SK-N-SH treated with all-trans-retinoic acid at 6 μM for 48 hours (cell line): Measurements from ENCODE around the gene RRP12.

Experiments used
- CSDC2 ChIP-seq: fragments of 250-450 bp; sonication (Bioruptor Pico); IDR thresholded peaks from 2 replicates; pipeline ENCODE4 v1.5.0; 2020; ENCODE audit warnings: mild to moderate bottlenecking, moderate library complexity
- ESRRG ChIP-seq: fragments of 250-450 bp; sonication (Bioruptor Pico); IDR thresholded peaks from 2 replicates; pipeline ENCODE4 v1.6.1; 2021; ENCODE audit warnings: mild to moderate bottlenecking
- GLIS3 ChIP-seq: fragments of 250-450 bp; sonication (Bioruptor Pico); IDR thresholded peaks from 2 replicates; pipeline ENCODE4 v1.5.0; 2020; ENCODE audit warnings: mild to moderate bottlenecking, moderate library complexity
- ISL1 ChIP-seq: fragments of 250-450 bp; sonication (Bioruptor Pico); IDR thresholded peaks from 2 replicates; pipeline ENCODE4 v2.1.2; 2022; ENCODE audit warnings: mild to moderate bottlenecking, moderate library complexity
- TOX ChIP-seq: fragments of 250-450 bp; sonication (Bioruptor Pico); IDR thresholded peaks from 2 replicates; pipeline ENCODE4 v1.8.0; 2021; ENCODE audit warnings: mild to moderate bottlenecking, moderate library complexity, borderline replicate concordance
- ZFP3 ChIP-seq: fragments of 250-450 bp; sonication (Bioruptor Pico); IDR thresholded peaks from 2 replicates; pipeline ENCODE4 v1.5.0; 2020; ENCODE audit warnings: mild to moderate bottlenecking, moderate library complexity

- TF ChIP-seq ZFP3 (CRISPR knock-in tag) (no peak), CSDC2 (CRISPR knock-in tag) (no peak), TOX (CRISPR knock-in tag) (no peak), ESRRG (no peak), GLIS3 (CRISPR knock-in tag) (no peak), ISL1 (CRISPR knock-in tag) (no peak)
These were observed 15.4 kb upstream of the RRP12 start for GRCh38 chr10:97416565-97416964.
